HepG2 (cell line): ENCODE results near the gene DCLK1.

Experiments
- POLR2AphosphoS5 ChIP-seq: IDR thresholded peaks from 2 replicates; pipeline ENCODE4 v1.6.1; 2012; ENCODE audit warnings: low read depth, low read length
- TF ChIP-seq, protein P1 (sequence below): sonication (generic); formaldehyde crosslinking; IDR thresholded peaks from 2 replicates; pipeline ENCODE4 v1.5.0; 2020; ENCODE audit warnings: mild to moderate bottlenecking, missing genetic modification reagents, moderate library complexity

DNA sequence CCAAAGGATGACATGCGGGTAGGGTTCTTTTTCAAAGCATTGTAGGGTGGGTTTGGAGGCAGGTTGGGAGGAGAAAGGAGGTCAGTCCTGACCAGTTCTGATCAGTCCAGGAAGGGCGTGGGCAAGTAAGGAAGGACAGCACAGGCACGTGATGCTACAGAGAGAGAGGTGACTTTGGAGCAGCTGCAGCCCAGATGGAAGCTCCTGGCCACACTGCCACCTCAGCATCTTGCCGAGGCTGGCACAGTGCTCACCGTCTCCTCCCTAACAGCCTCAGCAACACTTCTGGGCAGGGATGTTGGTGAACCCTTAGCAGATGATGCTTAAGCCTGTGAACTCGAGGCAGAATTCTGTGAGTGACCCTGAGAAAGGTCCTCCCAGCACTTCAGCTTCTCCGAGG is 155.1 kb downstream of the DCLK1 start:
- TF ChIP-seq, protein P1, sequence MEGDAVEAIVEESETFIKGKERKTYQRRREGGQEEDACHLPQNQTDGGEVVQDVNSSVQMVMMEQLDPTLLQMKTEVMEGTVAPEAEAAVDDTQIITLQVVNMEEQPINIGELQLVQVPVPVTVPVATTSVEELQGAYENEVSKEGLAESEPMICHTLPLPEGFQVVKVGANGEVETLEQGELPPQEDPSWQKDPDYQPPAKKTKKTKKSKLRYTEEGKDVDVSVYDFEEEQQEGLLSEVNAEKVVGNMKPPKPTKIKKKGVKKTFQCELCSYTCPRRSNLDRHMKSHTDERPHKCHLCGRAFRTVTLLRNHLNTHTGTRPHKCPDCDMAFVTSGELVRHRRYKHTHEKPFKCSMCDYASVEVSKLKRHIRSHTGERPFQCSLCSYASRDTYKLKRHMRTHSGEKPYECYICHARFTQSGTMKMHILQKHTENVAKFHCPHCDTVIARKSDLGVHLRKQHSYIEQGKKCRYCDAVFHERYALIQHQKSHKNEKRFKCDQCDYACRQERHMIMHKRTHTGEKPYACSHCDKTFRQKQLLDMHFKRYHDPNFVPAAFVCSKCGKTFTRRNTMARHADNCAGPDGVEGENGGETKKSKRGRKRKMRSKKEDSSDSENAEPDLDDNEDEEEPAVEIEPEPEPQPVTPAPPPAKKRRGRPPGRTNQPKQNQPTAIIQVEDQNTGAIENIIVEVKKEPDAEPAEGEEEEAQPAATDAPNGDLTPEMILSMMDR (CRISPR knock-in tag): no peak
- no peak for TF ChIP-seq POLR2AphosphoS5
